Measurements from ENCODE around the gene CHD5. TPM values are rescaled to one million over a fixed set of nuclear protein-coding genes. Genes with fewer than 3 reads are reported as not detected.

Gene CHD5
- total and polyA plus RNA-seq, 2 of the 4 experiments (the other 2 are of a cell fraction) = under 0.01 to 0.09 TPM

DNA sequence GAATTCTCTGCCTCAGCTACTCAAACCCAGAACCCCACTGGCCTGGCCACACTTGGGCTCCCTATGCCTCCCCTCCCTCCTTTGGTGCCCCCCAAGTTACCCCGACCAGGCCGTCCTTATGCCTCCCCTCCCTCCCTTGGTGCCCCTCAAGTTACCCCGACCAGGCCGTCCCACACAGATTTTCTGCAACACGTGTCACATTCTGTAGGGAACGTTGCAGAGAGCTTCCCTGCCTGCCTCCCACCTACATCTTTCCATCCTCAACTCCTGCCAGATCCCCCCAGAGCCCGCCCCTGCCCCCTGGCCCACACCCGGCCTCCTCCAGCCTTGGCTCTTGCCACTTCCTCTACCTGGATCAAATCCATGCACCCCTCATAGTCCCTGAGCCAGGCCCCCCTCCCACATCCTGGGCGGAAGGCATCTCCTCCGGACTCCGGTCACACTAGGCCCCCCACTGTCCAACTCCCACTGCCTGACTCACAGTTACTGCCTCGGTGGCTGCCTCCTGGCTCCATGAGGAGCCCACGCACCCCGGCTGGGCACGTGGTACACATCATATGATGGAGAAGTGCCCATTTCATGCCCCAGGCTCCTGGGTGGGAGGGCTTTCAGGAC lies 93.3 kb downstream of the CHD5 start:
- 45% methylated on average over 7 of the region's 15 CpGs; no CpG with 5 or more reads in 1 of the 2 experiments for WGBS, 2 experiments (ENCODE audit: extremely low coverage in 2 of 2, insufficient read length in 1 of 2)
- Histone ChIP-seq H3K27ac (ENCODE audit: insufficient read depth, low read length) (no peak overlapping the region), H2AFZ (replicated peaks; ENCODE audit: low read length, poor library complexity) (no peak overlapping the region), H3K4me3 (ENCODE audit: insufficient read depth, low read depth, low read length) (no peak overlapping the region), H3K9me3 (ENCODE audit: control insufficient read depth, insufficient read depth, low read length) (no peaks in the 10 kb centered on the region), H2BK5ac (ENCODE audit: low read depth, low read length, poor library complexity, severe bottlenecking) (no peak overlapping the region), H3K4me2 (ENCODE audit: low read depth, low read length) (no peak overlapping the region), H4K8ac (ENCODE audit: low read depth in 2 of 2, low read length in 2 of 2) (no peak overlapping the region), H4K91ac (ENCODE audit: insufficient read depth, low read depth, low read length) (no peak overlapping the region), H3K4ac (ENCODE audit: low read depth, low read length) (no peak overlapping the region), H3K79me1 (ENCODE audit: low read depth in 1 of 2, low read length in 2 of 2) (no peaks in the 10 kb centered on the region), H3K9ac (ENCODE audit: low read depth, low read length) (no peak overlapping the region), H2BK120ac (ENCODE audit: low read depth, low read length) (no peak overlapping the region), H4K20me1 (ENCODE audit: insufficient read depth, low read length) (no peaks in the 10 kb centered on the region), H3K4me1 (ENCODE audit: control insufficient read depth, insufficient read depth, low read length) (no peaks in the 10 kb centered on the region), H4K5ac (ENCODE audit: low read depth, low read length) (no peak overlapping the region), H3K56ac (ENCODE audit: extremely low read depth, insufficient read depth, low read length) (no peak overlapping the region), H2AK9ac (replicated peaks; ENCODE audit: low read depth, low read length, poor library complexity) (no peak overlapping the region), H3K36me3 (ENCODE audit: control insufficient read depth, insufficient read depth, low read length) (no peaks in the 10 kb centered on the region), H3K9me1 (ENCODE audit: insufficient read depth, low read length) (no peaks in the 10 kb centered on the region), H3K27me3 (ENCODE audit: control insufficient read depth, insufficient read depth, low read length) (peaks cover 26% of the 10 kb centered on the region), H2BK15ac (ENCODE audit: low read depth, low read length) (no peak overlapping the region), H3K18ac (ENCODE audit: low read depth, low read length) (no peak overlapping the region), H2BK20ac (ENCODE audit: low read depth, low read length) (no peak overlapping the region), H3K14ac (replicated peaks; ENCODE audit: low read depth, low read length) (no peak overlapping the region), H2AK5ac (ENCODE audit: low read depth, low read length) (no peak overlapping the region), H3K23ac (ENCODE audit: low read depth, low read length) (no peak overlapping the region)
- in situ Hi-C loops (cut with MboI; ENCODE audit: low sequenced_read_pairs) (no loop called here), dilution Hi-C loops (cut with HindIII; ENCODE audit: low sequenced_read_pairs, unreplicated experiment) (no loop called here), intact Hi-C loops (cut with micrococcal nuclease) (no loop called here)
- DNase-seq (no peak), ATAC-seq (ENCODE audit: low read depth) (no peak)
- POLR2A ChIA-PET (ENCODE audit: unreplicated experiment) = no interaction called here
- BruUV-seq (replicated peaks) = no TSS peak
- no peak for TF ChIP-seq NFE2L2 (IDR thresholded peaks at IDR 0.05; ENCODE audit: low read depth, low read length)
- TF ChIP-seq BHLHE40 (IDR thresholded peaks at IDR 0.05; ENCODE audit: low read depth, low read length) = no peak
- TF ChIP-seq FOS (IDR thresholded peaks at IDR 0.05; ENCODE audit: low read depth, low read length) = no peak
- no peak for TF ChIP-seq CHD1 (IDR thresholded peaks at IDR 0.05; ENCODE audit: low read depth, low read length)
- TF ChIP-seq, protein P1, sequence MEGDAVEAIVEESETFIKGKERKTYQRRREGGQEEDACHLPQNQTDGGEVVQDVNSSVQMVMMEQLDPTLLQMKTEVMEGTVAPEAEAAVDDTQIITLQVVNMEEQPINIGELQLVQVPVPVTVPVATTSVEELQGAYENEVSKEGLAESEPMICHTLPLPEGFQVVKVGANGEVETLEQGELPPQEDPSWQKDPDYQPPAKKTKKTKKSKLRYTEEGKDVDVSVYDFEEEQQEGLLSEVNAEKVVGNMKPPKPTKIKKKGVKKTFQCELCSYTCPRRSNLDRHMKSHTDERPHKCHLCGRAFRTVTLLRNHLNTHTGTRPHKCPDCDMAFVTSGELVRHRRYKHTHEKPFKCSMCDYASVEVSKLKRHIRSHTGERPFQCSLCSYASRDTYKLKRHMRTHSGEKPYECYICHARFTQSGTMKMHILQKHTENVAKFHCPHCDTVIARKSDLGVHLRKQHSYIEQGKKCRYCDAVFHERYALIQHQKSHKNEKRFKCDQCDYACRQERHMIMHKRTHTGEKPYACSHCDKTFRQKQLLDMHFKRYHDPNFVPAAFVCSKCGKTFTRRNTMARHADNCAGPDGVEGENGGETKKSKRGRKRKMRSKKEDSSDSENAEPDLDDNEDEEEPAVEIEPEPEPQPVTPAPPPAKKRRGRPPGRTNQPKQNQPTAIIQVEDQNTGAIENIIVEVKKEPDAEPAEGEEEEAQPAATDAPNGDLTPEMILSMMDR (conservative IDR thresholded peaks at IDR 0.05; ENCODE audit: low read depth, low read length) = no peak
- TF ChIP-seq RCOR1 (IDR thresholded peaks at IDR 0.05; ENCODE audit: insufficient replicate concordance, low read length) = no peak
- no peak for TF ChIP-seq RAD21 (IDR thresholded peaks at IDR 0.05; ENCODE audit: low read length)
- TF ChIP-seq, protein P2, sequence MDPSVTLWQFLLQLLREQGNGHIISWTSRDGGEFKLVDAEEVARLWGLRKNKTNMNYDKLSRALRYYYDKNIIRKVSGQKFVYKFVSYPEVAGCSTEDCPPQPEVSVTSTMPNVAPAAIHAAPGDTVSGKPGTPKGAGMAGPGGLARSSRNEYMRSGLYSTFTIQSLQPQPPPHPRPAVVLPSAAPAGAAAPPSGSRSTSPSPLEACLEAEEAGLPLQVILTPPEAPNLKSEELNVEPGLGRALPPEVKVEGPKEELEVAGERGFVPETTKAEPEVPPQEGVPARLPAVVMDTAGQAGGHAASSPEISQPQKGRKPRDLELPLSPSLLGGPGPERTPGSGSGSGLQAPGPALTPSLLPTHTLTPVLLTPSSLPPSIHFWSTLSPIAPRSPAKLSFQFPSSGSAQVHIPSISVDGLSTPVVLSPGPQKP (IDR thresholded peaks at IDR 0.05; ENCODE audit: borderline replicate concordance, low read depth, low read length) = no peak
- TF ChIP-seq RFX5 (IDR thresholded peaks at IDR 0.05; ENCODE audit: low read depth, low read length) = no peak
- no peak for TF ChIP-seq SMC3 (IDR thresholded peaks at IDR 0.05; ENCODE audit: low read depth, low read length)
- TF ChIP-seq, protein P3, sequence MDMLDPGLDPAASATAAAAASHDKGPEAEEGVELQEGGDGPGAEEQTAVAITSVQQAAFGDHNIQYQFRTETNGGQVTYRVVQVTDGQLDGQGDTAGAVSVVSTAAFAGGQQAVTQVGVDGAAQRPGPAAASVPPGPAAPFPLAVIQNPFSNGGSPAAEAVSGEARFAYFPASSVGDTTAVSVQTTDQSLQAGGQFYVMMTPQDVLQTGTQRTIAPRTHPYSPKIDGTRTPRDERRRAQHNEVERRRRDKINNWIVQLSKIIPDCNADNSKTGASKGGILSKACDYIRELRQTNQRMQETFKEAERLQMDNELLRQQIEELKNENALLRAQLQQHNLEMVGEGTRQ (IDR thresholded peaks at IDR 0.05; ENCODE audit: low read depth, low read length) = no peak
- no peak for TF ChIP-seq POLR2A (IDR thresholded peaks at IDR 0.05; ENCODE audit: low read depth, low read length)
- TF ChIP-seq MAZ (IDR thresholded peaks at IDR 0.05; ENCODE audit: borderline replicate concordance, low read depth, low read length) = no peak
- no peak for TF ChIP-seq MXI1 (IDR thresholded peaks at IDR 0.05; ENCODE audit: borderline replicate concordance, low read depth, low read length)
- TF ChIP-seq MAFK (IDR thresholded peaks at IDR 0.05; ENCODE audit: low read depth, low read length) = no peak
- no peak for TF ChIP-seq CEBPB (IDR thresholded peaks at IDR 0.05; ENCODE audit: low read depth, low read length)
- CTCF ChIA-PET = no interaction called here

Measured in IMR-90 (cell line).